Hematopoietic multipotent progenitor cell treated with erythropoietin and hydrocortisone succinate and interleukin-3 and kit ligand, for 8 days (in vitro differentiated cells): ENCODE measurements around the gene CDIPT.

Experiments
- DNase-seq: peaks from one replicate; pipeline ENCODE4 v3.0.0-alpha.2; 2015

Gene CDIPT

DNA sequence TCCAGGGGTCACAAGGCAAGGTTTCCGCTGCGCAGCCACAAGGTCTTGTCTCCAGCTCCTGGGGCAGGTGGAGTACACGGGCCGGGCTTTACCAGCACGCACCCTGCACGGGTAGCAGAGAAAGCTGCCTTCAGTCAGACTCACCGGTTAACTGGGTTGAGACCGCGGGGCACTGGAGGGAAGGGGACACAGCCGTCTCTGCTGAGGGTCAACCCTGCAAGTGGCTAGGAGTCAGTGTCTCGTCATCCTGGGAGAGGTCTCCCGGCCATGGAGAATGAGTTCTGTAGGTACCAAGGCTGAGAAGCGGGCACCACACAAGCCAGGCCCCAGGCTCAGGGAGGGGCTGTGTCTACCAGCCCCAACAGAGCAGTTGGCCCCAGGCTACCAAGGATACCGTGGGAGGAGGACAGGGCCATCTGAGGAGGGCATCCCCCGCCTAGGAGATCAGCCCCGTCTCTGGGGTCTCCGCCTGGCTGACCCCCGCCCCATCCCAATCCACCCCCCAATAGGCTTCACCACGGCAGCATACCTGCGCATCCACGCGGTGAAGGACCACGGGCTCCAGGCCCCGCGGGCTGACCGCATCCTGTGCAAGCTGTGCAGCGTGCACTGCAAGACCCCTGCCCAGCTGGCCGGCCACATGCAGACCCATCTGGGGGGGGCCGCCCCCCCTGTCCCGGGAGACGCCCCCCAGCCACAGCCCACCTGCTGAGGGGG lies 53.8 kb downstream of the CDIPT start:
- no peak for DNase-seq
